MCF 10A (cell line): ENCODE data around the gene IL36RN. TPM values are rescaled to one million over a fixed set of nuclear protein-coding genes. Genes with fewer than 3 reads are reported as not detected.

Experiments
- BruUV-seq: library from RNA; stranded (reverse); fragments of 400-500 nt; replicated peaks from 2 replicates; lab custom pipeline; 2021; lab: Mats Ljungman, UMichigan
- CTCF ChIA-PET: fragments of 300-600 bp; sonication (Branson Sonifier 250); formaldehyde crosslinking; extraction: SDS; loops from one replicate; lab custom pipeline; 2021; ENCODE audit warnings: antibody characterized with exemption, inconsistent platforms; lab: Yijun Ruan, JAX
- POLR2A ChIA-PET: fragments of 300-600, 350-650 bp; sonication (Branson Sonifier 250); formaldehyde crosslinking; extraction: SDS; loops from one replicate; lab custom pipeline; 2020; ENCODE audit warnings: antibody characterized with exemption, inconsistent platforms; lab: Yijun Ruan, JAX
- DNase-seq: peaks from one replicate; pipeline ENCODE4 v3.0.0-alpha.2; 2018; ENCODE audit not compliant: unreplicated experiment
- H3K27ac Mint-ChIP-seq: one replicate; pipeline ENCODE4 v1.8.0; 2022; ENCODE audit warnings: mild to moderate bottlenecking, low read depth, mixed read lengths; ENCODE audit not compliant: unreplicated experiment
- H3K27me3 Mint-ChIP-seq: one replicate; pipeline ENCODE4 v1.8.0; 2022; ENCODE audit warnings: mixed read lengths; ENCODE audit not compliant: insufficient read depth, unreplicated experiment
- H3K36me3 Mint-ChIP-seq: one replicate; pipeline ENCODE4 v1.8.0; 2022; ENCODE audit warnings: mild to moderate bottlenecking, moderate library complexity, mixed read lengths; ENCODE audit not compliant: insufficient read depth, unreplicated experiment
- H3K4me1 Mint-ChIP-seq: one replicate; pipeline ENCODE4 v1.8.0; 2022; ENCODE audit warnings: mixed read lengths; ENCODE audit not compliant: insufficient read depth, unreplicated experiment
- H3K4me3 Mint-ChIP-seq: one replicate; pipeline ENCODE4 v1.8.0; 2022; ENCODE audit warnings: mild to moderate bottlenecking, moderate library complexity, mixed read lengths; ENCODE audit not compliant: unreplicated experiment
- H3K9me3 Mint-ChIP-seq: one replicate; pipeline ENCODE4 v1.8.0; 2022; ENCODE audit warnings: mixed read lengths; ENCODE audit not compliant: unreplicated experiment
- CTCF ChIP-seq: fragments of 200-600 bp; IDR thresholded peaks from one replicate; pipeline ENCODE4 v1.8.0; 2022; ENCODE audit warnings: antibody characterized with exemption, mild to moderate bottlenecking; ENCODE audit not compliant: unreplicated experiment
- intact Hi-C: fragments of 100-400 bp; cut with micrococcal nuclease; formaldehyde crosslinking; loops from 2 replicates; pipeline ENCODE4 v1.14.1; 2022
- total RNA-seq: library from RNA; stranded (reverse); gene quantifications from 2 replicates; pipeline ENCODE4 v1.2.3, GENCODE V29; 2022

IL36RN gene
- total RNA-seq, 1 experiment from 2014 or later = not detected

- Mint-ChIP-seq H3K9me3 (peaks cover 17% of the 10 kb centered on the region), H3K4me3 (no peak overlapping the region), H3K4me1 (no peaks in the 10 kb centered on the region), H3K27ac (no peak overlapping the region), H3K36me3 (no peaks in the 10 kb centered on the region), H3K27me3 (peaks cover 32% of the 10 kb centered on the region)
- intact Hi-C loops = no loop called here
- ChIA-PET CTCF (interaction anchor here (1.2 kb wide), 1 partner anchor 266 kb away, joined by 3 read pairs; no protein-coding TSS in a partner anchor), POLR2A (no interaction called here)
- BruUV-seq = no TSS peak
- DNase-seq = no peak
- TF ChIP-seq CTCF = no peak
These were observed 44.0 kb upstream of the IL36RN start for GRCh38 chr2:113015042-113015441.

- Mint-ChIP-seq H3K4me1 (no peaks in the 10 kb centered on the region), H3K27me3 (peaks cover 32% of the 10 kb centered on the region), H3K27ac (no peak overlapping the region), H3K9me3 (peaks cover 17% of the 10 kb centered on the region), H3K4me3 (no peak overlapping the region), H3K36me3 (no peaks in the 10 kb centered on the region)
- intact Hi-C loops = no loop called here
- no peak for DNase-seq
- BruUV-seq = no TSS peak
- CTCF ChIA-PET = interaction anchor here (1.2 kb wide), 1 partner anchor 266 kb away, joined by 3 read pairs; no protein-coding TSS in a partner anchor
- no peak for TF ChIP-seq CTCF
- POLR2A ChIA-PET = no interaction called here
These were observed 43.3 kb upstream of the IL36RN start for GRCh38 chr2:113015655-113016054.

GRCh38 chr2:113018509-113018908 is 40.5 kb upstream of the IL36RN start:
- intact Hi-C loops = no loop called here
- no peak overlapping the region for H3K27ac Mint-ChIP-seq
- BruUV-seq = no TSS peak
- ChIA-PET POLR2A (no interaction called here), CTCF (no interaction called here)
- no peak for DNase-seq
- peaks cover 58% of the 10 kb centered on the region for H3K27me3 Mint-ChIP-seq
- peaks cover 17% of the 10 kb centered on the region for H3K9me3 Mint-ChIP-seq
- no peak overlapping the region for H3K4me3 Mint-ChIP-seq
- TF ChIP-seq CTCF = no peak
- H3K4me1 Mint-ChIP-seq = no peaks in the 10 kb centered on the region
- no peaks in the 10 kb centered on the region for H3K36me3 Mint-ChIP-seq

GRCh38 chr2:113021312-113021711 is 37.7 kb upstream of the IL36RN start:
- POLR2A ChIA-PET = no interaction called here
- BruUV-seq = no TSS peak
- CTCF ChIA-PET = no interaction called here
- DNase-seq = no peak
- Mint-ChIP-seq H3K4me1 (no peaks in the 10 kb centered on the region), H3K4me3 (no peak overlapping the region), H3K9me3 (peaks cover 17% of the 10 kb centered on the region), H3K36me3 (no peaks in the 10 kb centered on the region), H3K27ac (no peak overlapping the region), H3K27me3 (peaks cover 86% of the 10 kb centered on the region)
- TF ChIP-seq CTCF = no peak
- intact Hi-C loops = no loop called here
